Peyer's patch (tissue), 4 donors: ENCODE data around the gene WNT5A.

Experiments
- POLR2A ChIP-seq, 2 donors: fragments of 450-650 bp; IDR thresholded peaks; one replicate each; pipeline ENCODE4 v1.5.1; 2017; ENCODE audit warnings: antibody characterized with exemption in 2 of 2, mild to moderate bottlenecking in 2 of 2, moderate library complexity in 2 of 2
- TF ChIP-seq, protein P1 (sequence below), 6 experiments: fragments of 450-650 bp in 4 of 6; fragments of 200-600 bp in 2 of 6; sonication (generic) in 1 of 6; IDR thresholded peaks; one replicate each; pipeline ENCODE4 v1.5.1; 2017 to 2019; ENCODE audit warnings: antibody characterized with exemption in 6 of 6, mild to moderate bottlenecking in 3 of 6, moderate library complexity in 1 of 6

GRCh38 chr3:55423782-55424181, 63.3 kb downstream of the WNT5A start:
- TF ChIP-seq, protein P1, sequence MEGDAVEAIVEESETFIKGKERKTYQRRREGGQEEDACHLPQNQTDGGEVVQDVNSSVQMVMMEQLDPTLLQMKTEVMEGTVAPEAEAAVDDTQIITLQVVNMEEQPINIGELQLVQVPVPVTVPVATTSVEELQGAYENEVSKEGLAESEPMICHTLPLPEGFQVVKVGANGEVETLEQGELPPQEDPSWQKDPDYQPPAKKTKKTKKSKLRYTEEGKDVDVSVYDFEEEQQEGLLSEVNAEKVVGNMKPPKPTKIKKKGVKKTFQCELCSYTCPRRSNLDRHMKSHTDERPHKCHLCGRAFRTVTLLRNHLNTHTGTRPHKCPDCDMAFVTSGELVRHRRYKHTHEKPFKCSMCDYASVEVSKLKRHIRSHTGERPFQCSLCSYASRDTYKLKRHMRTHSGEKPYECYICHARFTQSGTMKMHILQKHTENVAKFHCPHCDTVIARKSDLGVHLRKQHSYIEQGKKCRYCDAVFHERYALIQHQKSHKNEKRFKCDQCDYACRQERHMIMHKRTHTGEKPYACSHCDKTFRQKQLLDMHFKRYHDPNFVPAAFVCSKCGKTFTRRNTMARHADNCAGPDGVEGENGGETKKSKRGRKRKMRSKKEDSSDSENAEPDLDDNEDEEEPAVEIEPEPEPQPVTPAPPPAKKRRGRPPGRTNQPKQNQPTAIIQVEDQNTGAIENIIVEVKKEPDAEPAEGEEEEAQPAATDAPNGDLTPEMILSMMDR (IDR thresholded peaks at IDR 0.05), result no peak
- no peak for TF ChIP-seq POLR2A (IDR thresholded peaks at IDR 0.05)
